Fibroblast of peridontal ligament (primary cell): ENCODE measurements around the gene KDM4B.

ENCODE experiments used
- DNase-seq: peaks from one replicate; pipeline ENCODE4 v3.0.0-alpha.2; 2010; ENCODE audit errors: extremely low read depth

The KDM4B gene

DNA sequence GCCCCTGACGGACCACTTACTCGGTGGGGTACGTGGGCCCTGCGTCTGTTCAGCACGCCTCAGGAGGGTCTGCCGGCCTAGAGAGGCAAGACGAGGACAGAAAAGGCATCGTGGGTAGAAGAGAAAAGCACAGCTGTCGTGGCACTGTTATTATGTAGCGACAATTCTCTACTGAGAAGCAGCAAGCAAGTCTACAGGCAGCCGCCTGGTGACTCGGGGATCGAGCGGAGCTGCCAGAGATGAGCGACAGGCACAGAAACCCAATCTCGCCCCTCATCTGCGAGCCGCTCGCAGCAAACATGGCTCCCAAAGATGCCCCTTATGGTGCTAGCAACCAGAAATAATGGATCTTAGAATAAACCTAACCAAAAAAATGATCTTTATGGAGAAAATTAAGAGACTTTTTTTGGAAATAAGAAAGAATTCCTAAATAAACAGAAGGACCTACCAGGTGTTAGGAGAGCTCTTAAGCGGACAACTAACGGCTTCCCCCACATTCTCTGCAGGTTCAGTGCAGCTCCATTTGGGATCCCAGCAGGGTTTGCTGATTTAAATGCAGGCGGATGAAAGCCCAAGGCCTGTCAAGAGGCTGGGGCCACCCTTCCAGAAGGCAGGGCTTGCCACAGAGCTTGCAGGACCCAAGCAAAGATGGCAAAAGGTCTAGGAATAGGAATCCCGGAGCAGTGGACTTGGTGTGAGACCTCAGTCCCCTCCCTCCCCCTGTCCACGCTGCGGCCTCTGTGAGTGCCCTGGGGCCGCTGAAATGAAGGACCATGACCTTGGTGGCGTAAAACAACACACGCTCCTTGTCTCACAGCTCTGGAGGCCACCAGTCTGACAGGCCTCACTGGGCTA lies 152.6 kb downstream of the KDM4B start:
- DNase-seq: no peak

DNA sequence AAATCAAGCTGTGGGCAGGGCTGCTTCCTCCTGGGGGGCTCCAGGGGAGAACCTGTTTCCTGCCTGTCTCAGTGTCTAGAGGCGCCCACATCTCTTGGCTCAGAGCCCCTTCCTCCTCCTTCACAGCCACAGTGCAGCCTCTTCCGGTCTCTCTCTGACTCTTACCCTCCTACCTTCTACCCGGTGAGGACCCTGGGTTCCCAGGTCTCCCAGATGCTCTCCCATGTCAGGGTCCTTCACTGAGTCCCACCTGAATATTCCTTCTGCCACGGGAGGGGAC lies 153.1 kb downstream of the KDM4B start:
- DNase-seq: no peak

DNA sequence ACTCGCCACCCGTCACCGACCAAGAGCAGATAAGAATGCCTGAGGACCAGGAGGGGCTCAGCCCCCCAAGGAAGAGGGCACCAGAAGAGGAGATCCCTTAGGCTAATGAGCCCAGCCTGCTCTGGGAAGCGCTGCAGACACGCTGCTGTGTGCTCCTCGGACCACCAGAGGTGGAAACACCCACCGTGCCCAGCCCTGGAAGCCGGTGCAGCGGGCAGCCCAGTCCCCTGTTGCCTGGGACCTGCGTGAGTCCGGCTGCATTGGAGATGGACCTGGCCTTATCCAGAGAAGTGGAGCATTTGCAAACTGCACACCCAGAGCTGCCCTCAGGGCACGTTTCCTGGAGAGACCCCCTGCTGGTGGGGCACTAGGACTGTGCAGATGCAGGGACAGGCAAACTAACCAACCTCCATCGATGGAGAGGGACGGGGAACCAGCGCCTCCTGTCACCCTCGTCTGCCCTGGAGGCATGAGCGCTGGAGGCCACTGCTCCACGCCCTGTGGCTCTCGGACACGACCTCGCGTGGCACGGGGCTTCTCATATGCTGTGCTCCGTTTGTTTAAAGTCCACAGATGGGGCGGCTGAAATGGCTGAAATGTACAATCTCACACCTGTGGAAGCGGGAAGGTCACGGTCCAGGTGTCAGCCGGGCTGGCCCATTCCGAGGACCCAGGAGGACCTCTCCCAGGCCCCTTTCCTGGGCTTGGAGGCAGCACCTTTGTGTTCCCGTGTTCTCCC lies 153.9 kb downstream of the KDM4B start:
- DNase-seq: no peak

DNA sequence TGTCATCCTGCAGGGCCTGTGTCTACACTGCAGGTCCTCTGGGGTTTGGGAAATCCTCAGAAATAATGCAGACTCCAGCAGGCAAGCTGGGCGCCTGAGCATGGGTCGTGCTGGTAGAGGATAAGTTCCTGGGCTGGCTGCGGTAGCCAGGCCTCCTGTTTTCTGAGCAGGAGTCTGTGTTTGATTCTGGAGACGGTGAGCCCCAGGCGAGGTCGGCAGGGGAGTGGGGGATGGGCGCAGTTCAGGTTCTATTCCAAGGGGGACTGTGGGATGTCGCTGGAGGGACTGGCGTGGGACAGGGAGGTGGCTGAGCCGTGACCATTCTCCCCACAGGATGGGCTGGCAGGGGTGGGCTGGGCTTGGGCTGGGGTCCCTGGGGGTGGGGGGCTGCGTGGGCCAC lies 154.7 kb downstream of the KDM4B start:
- no peak for DNase-seq

DNA sequence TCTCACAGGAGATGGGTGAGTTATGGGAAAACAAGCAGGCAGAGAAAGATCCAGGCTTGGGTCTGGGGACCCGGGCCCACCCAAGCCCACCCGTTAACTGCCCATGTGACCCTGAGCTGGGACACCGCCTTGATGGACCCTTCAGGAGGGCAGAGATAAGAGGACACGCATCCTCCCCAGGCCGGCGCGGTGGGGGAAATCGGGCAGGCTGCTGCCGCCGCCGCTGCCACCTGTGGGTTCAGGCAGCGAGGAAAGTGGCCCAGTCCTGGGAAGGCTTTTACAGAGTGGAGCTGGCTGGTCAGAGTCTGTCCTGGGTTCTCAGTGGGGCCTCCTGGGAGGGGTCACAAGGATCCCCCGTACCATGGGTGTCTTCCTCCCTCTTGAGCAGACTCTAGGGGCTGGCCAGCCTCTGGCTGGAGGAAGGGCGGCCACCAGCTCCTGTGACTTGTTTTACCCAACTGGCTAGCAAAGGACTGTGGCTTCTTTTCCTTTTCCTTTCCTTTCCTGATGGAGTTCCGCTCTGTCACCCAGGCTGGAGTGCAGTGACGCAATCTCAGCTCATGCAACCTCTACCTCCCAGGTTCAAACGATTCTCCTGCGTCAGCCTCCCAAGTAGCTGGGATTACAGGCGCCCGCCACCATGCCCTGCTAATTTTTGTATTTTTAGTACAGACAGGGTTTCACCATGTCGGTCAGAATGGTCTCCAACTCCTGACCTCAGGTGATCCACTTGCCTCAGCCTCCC lies 155.4 kb downstream of the KDM4B start:
- DNase-seq: no peak

DNA sequence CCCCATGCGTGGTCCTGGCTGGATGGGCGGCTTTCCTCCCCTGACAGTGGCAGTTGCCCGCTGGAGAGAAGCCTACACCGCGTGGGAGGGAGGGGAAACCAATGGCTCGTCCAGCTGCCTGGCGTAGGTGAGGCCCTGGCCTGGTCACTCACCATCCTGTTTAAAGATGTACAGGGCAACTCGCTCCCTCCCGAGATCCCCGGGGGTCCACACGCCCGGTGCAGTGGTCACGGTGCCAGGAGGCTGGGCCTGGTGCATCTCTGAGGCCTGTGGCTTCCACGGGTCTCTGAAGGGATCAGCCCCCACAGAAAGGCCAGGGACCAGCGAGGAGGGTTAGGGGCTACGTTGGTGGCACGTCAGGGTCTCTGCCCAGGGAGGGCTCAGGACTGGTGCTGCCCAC lies 156.5 kb downstream of the KDM4B start:
- DNase-seq: no peak

DNA sequence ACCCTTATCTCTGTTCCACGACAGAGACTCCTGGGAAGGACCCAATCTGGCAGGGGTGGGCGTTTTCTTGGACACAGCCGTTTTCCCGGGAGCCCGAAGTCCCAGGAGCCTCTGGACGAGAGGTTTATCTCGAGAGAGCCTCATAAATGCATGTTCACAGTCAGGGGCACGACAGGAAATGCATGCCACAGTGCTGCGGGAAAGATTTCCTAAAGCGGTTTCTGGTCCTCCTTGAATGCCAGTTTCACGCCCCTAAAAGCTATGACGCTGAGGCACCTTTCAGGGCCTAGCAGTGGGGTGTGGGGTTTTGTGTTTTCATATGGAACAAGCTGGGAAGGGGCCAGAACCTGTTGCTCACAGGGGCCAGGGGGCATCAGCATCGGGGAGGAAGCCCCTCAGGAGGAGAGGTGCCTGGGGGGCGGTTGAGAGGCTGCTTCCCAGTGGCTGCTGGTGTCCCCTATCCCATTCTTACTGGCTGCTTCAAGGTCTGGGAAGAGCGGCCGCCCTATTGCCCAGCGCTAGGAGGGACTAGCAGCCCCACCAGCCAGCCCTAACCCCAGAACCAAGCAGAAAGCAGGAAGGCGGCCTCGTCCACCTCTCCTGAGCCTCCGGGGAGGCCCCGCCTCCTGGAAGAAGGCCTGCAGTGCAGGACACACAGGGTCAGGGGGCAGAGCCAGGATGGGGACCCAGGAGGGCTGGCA lies 157.0 kb downstream of the KDM4B start:
- DNase-seq: no peak

DNA sequence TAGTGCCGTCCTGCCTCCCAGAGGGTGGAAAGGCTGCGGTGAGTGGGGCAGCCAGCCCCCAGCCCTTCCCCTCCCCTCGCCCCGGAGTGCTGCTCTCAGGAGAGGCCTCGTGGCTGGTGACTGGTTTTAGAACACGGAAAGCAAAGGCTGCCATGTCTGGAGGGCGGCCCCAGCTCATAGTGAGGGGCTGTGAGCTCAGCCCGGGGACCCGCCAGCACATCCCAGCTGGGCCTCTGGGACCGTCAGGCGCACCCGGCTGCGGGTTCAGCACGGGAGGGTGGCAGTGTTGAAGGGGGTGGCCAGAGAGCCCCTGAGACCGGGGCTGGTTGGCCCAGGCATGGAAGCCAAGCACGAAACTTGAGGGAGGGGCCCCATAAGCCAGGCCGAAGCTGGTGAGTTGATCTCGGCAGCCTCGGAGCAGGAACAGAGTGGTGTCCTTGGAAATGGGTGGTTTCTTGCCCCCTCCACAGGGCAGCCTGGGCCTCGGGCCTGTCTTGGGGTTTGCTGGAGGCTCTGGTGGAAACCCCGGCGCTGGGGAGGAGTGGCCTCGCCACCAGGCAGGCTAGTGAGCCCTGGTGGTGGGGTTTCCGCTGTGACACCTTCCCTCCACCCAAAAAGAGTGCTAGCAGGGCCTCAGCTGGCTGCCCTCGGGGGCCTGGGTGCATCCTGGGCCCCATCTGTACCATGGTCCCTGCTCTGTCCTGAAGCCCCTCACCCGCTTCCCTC lies 157.7 kb downstream of the KDM4B start:
- DNase-seq: no peak

DNA sequence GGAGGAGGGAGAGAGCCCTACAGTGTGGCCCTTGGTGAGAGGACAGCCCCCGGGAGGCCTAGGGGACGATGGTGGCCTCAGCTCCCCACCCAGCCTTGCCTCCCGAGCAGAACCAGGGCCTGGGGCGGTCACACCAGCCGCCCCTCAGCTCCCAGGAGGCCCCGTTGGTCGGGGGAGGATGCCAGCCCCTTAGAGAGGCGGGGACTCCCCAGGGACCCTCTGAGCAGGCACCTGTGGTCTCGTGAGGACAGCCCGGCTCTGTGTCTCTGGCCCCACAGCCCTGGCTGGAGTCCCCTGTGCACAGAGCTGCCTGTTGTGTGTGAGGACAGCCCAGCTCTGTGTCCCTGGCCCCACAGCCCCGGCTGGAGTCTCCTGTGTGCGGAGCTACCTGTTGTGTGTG lies 158.8 kb downstream of the KDM4B start:
- no peak for DNase-seq

DNA sequence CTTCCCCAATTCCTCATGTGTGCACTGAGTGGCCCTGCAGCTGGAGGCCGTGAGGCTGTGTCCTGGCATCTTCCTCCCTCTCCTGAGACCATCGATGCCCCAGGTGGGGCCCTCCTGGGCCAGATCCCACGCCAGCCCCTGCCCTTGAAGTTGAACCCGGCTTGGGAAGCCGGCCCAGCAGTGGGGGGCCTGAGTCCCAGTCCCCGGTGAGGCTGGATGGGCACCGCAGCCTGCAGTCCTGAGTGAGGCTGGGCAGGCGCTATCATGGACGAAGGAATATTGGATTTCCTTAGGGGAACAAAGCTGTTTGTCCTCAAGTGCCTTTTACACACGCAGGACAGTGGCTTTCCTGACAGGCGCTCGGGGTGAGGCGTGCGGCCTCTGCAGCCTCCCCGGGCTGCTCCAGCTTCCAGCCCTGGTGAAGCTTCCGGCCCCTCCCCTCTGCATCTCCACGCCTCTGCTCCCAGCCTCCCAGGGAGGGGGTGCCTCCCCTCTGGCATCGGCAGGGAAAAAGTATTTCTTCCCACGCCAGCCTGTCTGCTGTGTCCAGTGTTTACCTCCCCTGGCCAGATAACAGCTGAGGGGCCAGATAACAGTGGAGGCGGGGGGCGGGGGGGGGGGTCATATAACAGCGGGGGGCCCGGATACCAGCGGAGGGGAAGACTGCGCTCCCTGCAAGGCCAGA lies 159.5 kb downstream of the KDM4B start:
- DNase-seq: peak; percentile 30

DNA sequence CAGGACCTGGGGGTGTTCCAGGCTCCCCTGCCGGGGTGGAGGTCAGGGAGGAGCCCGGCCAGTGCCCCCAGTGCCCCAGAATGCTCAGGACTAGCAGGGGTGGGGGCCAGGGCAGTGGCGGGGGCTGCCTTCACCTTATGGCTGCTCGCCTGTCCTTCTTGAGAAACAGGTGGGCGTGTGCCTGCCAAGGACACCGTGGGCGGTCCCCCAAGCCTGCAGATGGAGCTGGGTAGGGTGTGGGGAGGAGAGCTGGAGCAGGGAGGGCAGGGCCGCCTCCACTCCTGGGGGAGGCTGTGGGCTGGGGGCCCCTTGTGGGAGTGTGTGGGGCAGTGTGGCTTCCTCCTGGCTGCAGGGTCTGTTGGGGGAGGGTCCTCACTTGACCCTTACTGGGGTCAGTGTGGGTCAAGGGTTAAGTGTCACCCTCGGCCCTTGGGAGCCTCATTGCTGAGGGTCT lies 160.1 kb downstream of the KDM4B start:
- no peak for DNase-seq

DNA sequence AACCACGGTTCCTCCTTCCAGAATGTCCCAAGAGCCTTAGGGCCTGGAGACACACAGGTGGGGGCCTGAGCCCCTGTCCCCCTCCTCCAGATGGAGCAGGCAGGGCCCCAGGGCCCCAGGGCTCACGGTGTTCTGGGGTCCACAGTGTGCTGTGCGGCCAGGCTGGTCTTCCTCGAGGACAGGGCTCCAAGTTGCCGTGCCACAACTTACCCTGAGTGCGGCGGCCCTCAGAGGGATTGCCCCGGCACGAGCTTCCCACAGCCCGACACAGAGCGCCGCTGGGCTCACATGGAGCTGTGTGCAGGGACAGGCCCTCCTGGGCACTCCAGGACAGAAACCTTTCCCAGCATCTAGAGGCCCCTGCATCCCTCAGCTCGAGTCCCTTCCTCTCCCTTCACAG lies 160.8 kb downstream of the KDM4B start:
- DNase-seq: no peak

DNA sequence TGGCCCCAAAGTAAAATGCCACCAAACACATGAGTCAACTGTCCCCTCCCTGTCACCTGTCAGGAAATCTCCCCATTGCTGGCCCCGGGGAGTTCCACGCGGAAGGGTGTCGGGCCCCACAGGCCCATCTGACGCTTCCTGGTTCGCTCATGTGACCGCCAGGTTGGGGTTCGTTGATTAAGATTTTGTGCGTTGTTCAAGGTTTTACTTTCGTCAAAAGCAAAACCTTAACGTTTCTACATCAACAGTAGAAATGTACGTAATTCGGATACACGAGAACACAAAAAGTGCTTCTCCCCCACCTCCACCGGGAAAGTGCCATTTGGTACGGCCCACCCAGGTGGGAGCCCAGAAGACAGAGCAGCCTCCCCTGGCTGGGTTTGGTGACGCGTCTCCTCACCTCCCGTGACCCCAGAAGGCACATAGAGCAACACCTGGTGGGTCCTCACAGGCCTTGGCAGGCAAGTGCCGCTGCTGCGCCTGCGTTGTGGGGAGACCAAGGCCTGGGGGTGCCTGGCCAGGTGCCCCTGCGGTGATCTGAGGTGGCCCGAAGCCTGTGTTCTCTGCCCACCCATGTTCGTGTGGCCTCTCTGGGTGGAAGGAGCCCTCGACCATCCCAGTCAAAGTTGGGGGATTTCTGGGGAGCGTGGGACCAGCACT lies 161.6 kb downstream of the KDM4B start:
- DNase-seq: no peak

DNA sequence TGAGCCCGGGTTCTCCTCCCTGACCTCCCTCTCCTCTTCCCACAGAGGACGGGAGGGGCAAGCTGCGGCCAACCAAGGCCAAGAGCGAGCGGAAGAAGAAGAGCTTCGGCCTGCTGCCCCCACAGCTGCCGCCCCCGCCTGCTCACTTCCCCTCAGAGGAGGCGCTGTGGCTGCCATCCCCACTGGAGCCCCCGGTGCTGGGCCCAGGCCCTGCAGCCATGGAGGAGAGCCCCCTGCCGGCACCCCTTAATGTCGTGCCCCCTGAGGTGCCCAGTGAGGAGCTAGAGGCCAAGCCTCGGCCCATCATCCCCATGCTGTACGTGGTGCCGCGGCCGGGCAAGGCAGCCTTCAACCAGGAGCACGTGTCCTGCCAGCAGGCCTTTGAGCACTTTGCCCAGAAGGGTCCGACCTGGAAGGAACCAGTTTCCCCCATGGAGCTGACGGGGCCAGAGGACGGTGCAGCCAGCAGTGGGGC lies 162.2 kb downstream of the KDM4B start:
- no peak for DNase-seq

DNA sequence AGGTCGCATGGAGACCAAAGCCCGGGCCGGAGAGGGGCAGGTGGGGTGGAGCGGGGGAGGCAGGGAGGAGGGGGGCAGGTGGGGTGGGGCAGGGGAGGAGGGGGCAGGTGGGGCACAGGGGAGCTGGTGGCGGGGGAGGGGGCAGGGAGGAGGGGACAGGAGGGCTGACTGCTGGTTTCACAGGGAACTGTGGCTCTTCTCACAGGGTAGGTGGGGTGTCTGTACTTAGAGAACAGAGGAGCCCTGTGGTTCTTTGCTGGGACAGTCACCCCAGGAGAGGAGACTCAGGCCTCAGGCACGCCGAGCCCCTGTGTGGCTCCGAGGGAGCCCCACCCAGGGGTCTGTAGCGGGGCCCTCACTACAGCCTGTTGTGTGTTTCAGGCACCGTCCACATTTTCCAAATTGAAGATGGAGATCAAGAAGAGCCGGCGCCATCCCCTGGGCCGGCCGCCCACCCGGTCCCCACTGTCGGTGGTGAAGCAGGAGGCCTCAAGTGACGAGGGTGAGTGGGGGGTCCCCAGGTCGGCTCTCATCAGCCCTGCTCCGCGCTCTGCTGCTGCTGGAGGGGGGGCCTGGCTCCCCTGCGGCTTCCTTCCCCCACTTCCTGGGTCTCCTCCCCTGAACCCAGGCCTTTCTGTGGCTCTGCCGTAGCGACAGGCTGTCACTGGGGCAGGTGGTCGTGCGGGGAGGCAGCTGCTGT lies 162.7 kb downstream of the KDM4B start:
- no peak for DNase-seq

DNA sequence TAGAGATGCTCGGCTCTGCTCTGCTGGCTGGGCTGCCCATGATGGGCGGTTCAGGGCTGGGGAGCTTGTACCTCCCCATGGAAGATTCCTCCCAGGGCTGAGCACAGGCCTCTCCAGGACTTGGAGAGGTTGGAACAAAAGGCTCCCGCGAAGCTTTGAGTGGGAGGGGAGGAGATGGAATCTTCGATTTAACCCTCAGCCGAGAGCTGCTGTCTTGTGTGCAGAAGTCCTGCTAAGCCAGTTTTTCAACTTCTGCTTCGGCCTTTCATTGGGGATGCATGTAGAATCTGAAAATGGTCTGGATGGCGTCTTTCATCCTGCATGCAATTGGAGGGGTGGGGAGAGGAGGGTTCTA lies 163.3 kb downstream of the KDM4B start:
- no peak for DNase-seq

DNA sequence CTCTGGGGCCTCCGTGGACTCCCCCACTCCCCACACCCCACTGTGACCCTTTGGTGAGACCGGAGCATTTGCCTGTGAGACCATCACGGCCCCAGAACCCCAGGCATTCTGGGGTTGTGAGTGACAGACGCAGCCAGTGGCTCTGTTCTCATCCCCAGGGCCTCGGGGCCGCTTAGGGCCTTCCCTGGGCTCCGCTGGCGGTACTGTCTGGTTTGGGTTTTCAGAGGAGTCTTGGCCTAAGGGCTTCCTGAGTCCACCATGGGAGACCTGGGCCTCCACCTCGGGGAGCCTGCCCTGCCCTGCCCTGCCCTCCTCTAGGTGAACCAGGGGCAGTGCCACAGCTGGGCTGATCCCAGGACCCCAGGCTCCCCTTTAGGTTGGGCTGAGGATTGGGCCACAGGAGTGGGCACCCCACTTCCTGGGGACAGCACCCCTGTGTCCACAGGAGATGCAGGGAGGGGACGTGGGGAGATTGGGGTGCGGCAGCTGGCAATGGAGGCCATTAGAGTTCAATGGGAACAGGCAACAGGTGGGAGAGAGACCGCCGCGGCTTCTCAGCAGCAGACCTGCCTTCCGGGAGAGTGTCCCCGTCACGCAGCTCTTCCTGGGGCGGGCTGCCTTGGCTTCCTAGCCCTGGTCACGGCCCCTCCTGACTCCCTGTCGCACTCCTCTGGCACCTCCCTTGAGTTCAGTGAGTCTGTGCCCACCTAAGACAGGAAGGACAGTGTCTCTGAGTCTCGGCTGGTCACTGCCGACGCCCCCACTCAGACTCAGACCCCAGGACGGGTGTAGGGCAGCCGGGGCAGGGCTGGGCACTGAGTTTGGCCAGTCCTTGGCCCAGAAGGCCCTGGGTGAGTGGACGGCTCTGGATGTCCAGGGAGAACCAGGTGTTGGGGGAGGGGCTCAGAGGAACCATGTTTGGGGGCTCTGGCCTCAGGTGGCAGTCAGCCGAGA lies 164.1 kb downstream of the KDM4B start:
- no peak for DNase-seq

DNA sequence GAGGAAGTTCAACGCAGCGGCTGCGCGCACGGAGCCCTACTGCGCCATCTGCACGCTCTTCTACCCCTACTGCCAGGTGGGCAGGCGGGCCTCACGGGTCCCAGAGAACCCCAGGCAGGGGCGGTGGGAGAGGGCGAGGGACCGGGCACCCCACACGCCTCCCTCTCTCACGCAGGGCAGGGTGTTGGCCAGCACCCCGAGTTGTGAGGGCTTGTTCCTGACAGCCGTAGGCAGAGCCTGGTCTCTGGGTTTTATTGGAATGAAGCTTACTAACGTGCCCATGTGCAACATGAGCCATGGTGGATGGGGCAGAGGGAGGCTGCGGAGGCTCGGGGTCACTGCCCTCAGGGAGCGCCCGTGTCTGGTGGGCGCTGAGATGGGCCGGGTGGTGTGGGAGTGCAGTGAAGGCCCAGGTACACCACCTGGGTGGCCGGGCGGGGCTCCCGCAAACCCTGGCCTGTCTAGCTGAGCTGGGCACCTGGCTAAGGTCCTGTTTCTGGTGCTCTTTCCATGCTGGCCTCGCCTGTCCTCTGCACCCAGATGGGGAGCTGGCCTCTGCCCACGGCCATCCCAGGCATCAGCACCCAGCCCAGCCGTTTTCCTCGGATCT lies 165.2 kb downstream of the KDM4B start:
- no peak for DNase-seq
